AG10803 (cell line): ENCODE measurements around the gene MYOT.

ENCODE experiments used
- DNase-seq: peaks from one replicate; pipeline ENCODE4 v3.0.0; 2010; ENCODE audit warnings: low read depth
- H3K4me3 ChIP-seq: 2 replicates; pipeline ENCODE4 v1.5.1; 2011; ENCODE audit warnings: mild to moderate bottlenecking, low read length, control low read depth
- CTCF ChIP-seq: conservative IDR thresholded peaks from 2 replicates; pipeline ENCODE4 v1.5.1; 2011; ENCODE audit warnings: mild to moderate bottlenecking, low read length, control low read depth, inconsistent platforms

The MYOT gene

GRCh38 chr5:137888863-137889759 is 21.5 kb downstream of the MYOT start, which contains the start of gene PKD2L2:
TSS of gene PKD2L2 (plus strand) at chr5:137889457. CDS start at chr5:137889492, 35 bp downstream.
- TF ChIP-seq CTCF = no peak
- DNase-seq = peak; percentile 88
- peak within 1 kb of the TSS; percentile 80 for H3K4me3 ChIP-seq

GRCh38 chr5:137890845-137891244 is 23.2 kb downstream of the MYOT start:
- no peak overlapping the region for H3K4me3 ChIP-seq
- no peak for TF ChIP-seq CTCF
- DNase-seq = no peak

- no peak overlapping the region for H3K4me3 ChIP-seq
- TF ChIP-seq CTCF = no peak
- DNase-seq = no peak
Observed at GRCh38 chr5:137891849-137892248, 24.2 kb downstream of the MYOT start.

GRCh38 chr5:137894586-137894985 is 26.9 kb downstream of the MYOT start:
- H3K4me3 ChIP-seq = no peak overlapping the region
- no peak for TF ChIP-seq CTCF
- no peak for DNase-seq

- no peak for DNase-seq
- H3K4me3 ChIP-seq = no peak overlapping the region
- no peak for TF ChIP-seq CTCF
Observed at GRCh38 chr5:137896560-137896959, 28.9 kb downstream of the MYOT start.

- H3K4me3 ChIP-seq = no peak overlapping the region
- no peak for TF ChIP-seq CTCF
- DNase-seq = no peak
Observed at GRCh38 chr5:137899493-137899892, 31.8 kb downstream of the MYOT start.
